ENCODE results near the gene DOC2B.
A peak's percentile ranks its signal among the peaks of the same experiment; 100 is the strongest.
"Not testable (repeated sequence)": the region's sequence is repeated elsewhere in the genome, so short reads cannot be mapped to it uniquely, and the experiment has no call there.

Gene DOC2B

DNA sequence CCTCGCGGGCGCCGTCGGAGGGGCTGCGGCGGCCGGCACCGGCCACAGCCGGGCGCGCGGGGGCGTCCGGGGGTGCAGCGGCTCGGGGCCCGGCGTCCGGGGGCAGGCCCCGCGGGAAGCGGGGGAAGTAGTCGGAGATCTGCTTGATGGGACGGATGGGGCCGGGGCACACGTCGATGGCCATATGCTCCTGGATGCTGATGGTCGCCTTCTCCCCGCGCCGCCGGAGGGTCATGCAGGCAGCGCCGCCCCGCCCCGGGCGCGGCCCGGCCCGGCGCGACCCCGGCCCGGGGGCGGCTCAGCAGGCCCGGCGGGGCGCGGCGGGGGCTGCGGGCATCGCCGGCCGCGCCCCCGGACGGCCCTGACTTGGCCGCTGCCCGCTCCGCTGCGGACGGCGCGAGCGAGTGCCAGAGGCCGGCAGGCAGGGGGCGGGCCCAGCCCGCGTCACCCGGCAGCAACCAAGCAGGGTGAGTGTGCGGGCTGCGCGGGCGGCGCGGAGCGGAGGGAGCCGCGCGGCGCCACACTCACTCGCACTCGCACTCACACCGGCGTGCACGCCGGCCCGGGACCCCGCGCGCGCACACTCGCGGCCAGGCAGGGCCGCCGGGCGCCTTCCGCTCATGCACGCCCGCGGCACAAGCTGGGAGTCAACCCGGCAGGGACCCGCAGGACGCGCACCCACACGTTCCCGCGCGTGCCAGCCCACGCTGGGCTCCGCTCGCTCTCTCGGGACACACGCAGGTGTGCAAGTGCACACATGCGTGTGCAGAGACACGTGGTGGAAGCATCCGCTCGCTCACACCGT lies at the start of gene DOC2B:
Gene DOC2B (minus strand): TSS at position 406 of the 805 bp plus-strand sequence. CDS start 171 bp downstream, at position 235.
- Histone ChIP-seq H3K27me3 (ENCODE audit: low read depth) (peaks cover 40% of the 10 kb centered on the region), H3K9me3 (no peaks in the 10 kb centered on the region), H3K4me1 (peaks cover 16% of the 10 kb centered on the region), H3K36me3 (replicated peaks) (no peaks in the 10 kb centered on the region), H3K4me3 (peak within 1 kb of the TSS; percentile 23)
- in situ Hi-C loops (cut with MboI; ENCODE audit: low sequenced_read_pairs) = no loop called here
- DNase-seq (ENCODE audit: low spot score in 2 of 2) = peak in 1 of 2 experiments; percentile 45

DNA sequence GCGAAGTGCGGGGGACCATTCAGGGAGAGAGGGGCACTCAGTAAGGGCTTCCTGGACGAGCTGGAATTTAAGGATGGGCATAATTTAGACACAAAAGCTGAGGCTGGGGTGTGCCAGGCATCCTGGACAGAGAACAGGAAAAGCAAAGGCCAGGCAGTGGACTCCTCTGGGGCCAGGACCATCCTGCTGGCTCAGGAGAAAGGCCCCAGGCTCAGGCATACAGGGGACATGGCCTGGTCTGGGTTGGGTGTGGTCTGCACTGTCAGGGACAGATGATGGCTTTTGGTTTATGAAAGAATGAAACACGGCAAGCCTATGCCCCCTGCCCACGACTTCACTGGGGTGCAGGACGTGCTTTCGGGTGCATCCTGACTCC lies 48.9 kb upstream of the DOC2B start:
- Histone ChIP-seq H3K4me1 (no peaks in the 10 kb centered on the region), H3K4me3 (no peak overlapping the region), H3K9me3 (no peaks in the 10 kb centered on the region), H3K27me3 (ENCODE audit: low read depth) (no peaks in the 10 kb centered on the region), H3K36me3 (replicated peaks) (no peaks in the 10 kb centered on the region)
- DNase-seq (ENCODE audit: low spot score in 2 of 2) = no peak
- in situ Hi-C loops (cut with MboI; ENCODE audit: low sequenced_read_pairs) = no loop called here

- in situ Hi-C loops (cut with MboI; ENCODE audit: low sequenced_read_pairs) = no loop called here
- Histone ChIP-seq H3K27me3 (ENCODE audit: low read depth) (no peaks in the 10 kb centered on the region), H3K4me1 (no peaks in the 10 kb centered on the region), H3K36me3 (replicated peaks) (no peaks in the 10 kb centered on the region), H3K9me3 (no peaks in the 10 kb centered on the region), H3K4me3 (no peak overlapping the region)
- DNase-seq (ENCODE audit: low spot score in 2 of 2) = no peak
These were observed 48.4 kb upstream of the DOC2B start for GRCh38 chr17:229709-230394.

DNA sequence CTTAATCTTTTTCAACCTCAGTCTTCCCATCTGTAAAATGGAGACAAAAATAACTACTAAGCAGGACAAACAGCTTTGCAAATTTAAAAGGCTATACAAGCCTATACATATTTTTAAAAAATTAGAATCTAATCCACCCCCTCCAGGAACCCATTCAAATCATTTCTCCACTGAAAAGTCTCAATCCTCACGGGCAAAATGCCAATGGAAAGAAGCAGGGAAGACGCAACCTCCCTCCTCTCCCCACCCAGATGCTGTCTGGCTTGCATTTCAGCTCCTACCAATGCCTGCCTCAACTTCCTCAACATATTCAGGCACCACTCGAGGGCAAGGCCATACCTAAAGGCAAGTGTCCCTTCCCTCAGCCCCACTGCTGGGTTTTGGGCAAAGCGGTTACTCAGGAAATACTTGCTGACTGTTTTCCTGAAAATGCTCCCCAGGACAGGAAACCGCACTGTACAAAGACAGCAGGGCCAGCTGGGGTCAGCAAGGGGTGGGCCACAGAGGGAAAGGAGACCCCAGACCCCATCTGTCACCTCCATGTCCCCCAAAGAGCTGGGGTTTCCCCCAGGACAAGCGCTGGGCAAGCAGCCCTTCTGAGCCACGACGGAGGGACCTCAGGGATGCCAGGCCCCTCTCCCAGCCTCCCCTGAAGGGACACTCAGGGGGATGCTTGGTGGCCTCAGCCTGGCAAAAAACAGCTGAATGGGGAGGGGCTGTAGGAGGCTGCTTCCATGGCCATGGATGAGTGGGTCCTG lies 47.7 kb upstream of the DOC2B start:
- in situ Hi-C loops (cut with MboI; ENCODE audit: low sequenced_read_pairs) = no loop called here

DNA sequence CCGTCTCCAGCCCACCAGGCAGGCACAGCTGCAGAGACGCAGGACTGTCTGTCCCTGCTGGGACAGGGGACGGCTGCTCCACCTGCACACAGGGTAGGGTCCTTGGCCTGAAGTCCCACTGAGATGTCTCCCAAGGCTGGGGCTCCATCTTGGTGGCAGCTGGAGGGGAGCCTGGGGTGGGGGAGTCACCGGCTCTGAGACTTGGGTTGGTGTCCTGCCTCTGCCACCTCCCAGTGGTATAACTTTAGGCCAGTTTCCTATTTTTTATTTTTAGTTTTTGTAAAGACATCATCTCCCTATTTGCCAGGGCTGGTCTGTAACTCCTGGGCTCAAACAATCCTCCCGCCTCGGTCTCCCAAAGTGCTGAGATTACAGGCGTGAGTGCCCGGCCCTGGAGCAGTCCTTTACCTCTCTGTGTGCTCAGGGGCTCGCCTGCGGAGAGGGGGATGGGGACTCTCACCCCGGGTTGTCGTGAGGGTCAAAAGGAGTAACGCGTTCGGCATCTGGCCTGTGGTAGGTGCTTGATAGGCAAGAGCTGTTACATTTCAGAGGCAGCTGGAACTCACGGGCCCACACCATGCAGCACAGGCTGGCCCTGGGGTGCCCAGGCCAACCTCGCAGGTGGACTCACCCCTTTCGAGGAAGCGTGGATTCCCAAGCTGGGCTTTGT lies 46.6 kb upstream of the DOC2B start:
- no peaks in the 10 kb centered on the region for H3K36me3 ChIP-seq (replicated peaks)
- no peaks in the 10 kb centered on the region for H3K9me3 ChIP-seq
- no peaks in the 10 kb centered on the region for H3K4me1 ChIP-seq
- H3K27me3 ChIP-seq (ENCODE audit: low read depth) = no peaks in the 10 kb centered on the region
- DNase-seq (ENCODE audit: low spot score in 2 of 2) = no peak
- H3K4me3 ChIP-seq = no peak overlapping the region
- in situ Hi-C loops (cut with MboI; ENCODE audit: low sequenced_read_pairs) = no loop called here

More for the DNA sequence above, 47.7 kb upstream of the DOC2B start:
- Histone ChIP-seq H3K4me3 (no peak overlapping the region), H3K36me3 (replicated peaks) (no peaks in the 10 kb centered on the region), H3K9me3 (no peaks in the 10 kb centered on the region), H3K27me3 (ENCODE audit: low read depth) (no peaks in the 10 kb centered on the region), H3K4me1 (no peaks in the 10 kb centered on the region)
- DNase-seq (ENCODE audit: low spot score in 2 of 2) = no peak

DNA sequence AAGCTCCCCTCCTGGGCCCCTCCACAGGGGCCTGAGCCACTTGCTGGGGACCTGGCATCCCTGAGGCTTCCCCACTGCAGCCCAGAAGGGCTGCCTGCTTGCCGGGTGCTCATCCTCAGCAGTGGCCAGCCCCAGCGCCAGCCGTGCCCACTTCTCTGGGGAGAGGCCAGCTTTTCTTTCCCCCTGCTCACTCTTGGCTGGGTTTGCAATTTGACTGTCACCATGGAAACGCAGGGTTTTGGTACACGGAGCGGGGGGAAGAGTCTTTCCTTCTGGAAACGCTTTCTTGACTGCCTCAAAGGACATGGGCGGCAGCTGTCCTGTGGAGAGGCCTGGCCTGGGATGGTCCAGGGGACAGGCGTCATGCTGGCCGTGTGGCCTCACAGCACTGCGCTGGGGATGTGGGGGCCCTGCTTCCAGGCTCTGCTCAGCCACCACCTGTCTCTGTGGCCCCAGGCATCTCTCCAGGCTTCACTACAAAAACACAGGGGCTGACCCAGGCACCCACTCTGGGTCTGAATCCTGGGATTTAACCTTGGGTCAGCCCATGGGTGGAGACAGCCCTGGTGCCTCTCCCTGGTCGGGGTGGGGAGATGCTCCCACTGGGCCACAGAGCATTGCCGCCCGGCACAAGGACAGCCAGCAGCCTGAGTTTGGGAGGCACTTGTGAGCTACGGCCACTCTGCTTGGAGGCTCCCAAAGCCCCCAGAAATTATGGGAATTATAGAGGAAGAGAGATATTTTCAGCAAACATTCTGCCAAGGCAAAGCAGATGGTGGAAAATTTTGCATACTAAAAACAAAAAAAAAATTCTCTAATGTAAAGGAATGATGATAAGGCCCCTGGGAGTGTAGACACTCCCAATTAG lies 45.9 kb upstream of the DOC2B start:
- Histone ChIP-seq H3K9me3 (no peaks in the 10 kb centered on the region), H3K4me1 (no peaks in the 10 kb centered on the region), H3K36me3 (replicated peaks) (no peaks in the 10 kb centered on the region), H3K4me3 (no peak overlapping the region), H3K27me3 (ENCODE audit: low read depth) (no peaks in the 10 kb centered on the region)
- DNase-seq (ENCODE audit: low spot score in 2 of 2) = no peak
- in situ Hi-C loops (cut with MboI; ENCODE audit: low sequenced_read_pairs) = no loop called here

DNA sequence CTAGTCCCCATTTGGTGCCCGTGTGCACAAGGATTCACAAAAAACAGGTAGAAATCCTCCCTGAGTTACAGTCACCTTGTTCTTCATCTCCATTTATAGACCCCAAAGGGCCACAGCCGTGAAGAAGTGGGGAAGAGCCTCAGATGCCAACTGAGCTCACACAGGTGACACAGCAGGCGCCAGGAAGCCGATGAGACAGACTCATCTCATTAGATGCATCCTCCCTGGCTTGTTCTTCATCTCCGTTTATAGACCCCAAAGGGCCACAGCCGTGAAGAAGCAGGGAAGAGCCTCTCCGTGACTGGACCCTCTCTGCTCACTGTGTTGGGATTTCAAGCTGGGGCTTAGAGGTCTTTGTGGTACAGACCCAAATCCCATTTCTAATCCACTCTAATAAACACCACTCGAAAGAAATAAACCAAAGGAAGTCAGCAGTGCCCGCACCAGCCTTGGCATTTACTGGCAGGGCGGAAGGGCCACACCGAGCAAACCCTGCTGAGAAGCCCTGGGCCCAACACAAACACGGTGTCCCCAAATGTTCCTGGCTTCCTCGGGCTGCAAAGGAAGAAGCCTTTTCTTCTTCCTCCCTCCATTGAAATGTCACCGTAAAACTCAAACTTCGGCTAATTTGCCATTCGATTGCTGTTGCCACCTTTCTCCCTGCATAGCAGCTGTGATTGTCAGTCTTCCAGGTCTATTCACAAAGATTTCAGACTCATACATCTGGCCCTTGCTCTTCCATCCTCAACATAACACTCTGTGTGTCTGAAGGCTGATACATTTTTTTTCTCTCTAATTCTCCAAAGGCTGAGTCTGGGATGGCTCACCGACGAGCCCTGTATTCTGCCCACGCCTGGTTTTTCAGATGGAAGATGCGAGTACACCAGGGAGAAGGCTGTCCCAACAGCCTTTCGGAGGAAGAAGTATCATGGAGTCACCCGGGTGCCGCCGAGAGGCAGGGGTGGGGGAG lies 44.9 kb upstream of the DOC2B start:
- H3K9me3 ChIP-seq = no peaks in the 10 kb centered on the region
- no peaks in the 10 kb centered on the region for H3K4me1 ChIP-seq
- no peaks in the 10 kb centered on the region for H3K36me3 ChIP-seq (replicated peaks)
- in situ Hi-C loops (cut with MboI; ENCODE audit: low sequenced_read_pairs) = no loop called here
- DNase-seq (ENCODE audit: low spot score in 2 of 2) = no peak
- no peaks in the 10 kb centered on the region for H3K27me3 ChIP-seq (ENCODE audit: low read depth)
- no peak overlapping the region for H3K4me3 ChIP-seq

DNA sequence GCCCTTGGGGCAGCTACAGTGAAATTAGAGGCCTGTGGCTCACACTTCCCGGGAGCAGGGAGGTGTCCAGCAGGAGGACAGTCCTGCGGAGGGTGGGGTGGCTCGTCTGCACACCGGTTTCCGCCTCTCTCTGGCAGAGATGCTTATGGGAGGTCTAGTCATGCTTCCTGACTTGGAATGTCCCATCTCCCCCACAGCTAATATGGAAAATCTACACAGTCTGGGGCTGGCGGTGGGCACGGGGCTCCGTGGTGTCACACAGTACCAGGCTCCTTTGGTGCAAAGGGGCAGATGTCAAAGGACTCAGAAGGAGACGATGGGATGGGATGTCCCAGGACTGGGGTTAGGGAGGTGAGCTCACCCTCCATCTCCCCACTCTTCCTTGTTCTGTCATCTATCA lies 44.1 kb upstream of the DOC2B start:
- in situ Hi-C loops (cut with MboI; ENCODE audit: low sequenced_read_pairs) = no loop called here
- no peak for DNase-seq (ENCODE audit: low spot score in 2 of 2)
- no peaks in the 10 kb centered on the region for H3K9me3 ChIP-seq
- no peaks in the 10 kb centered on the region for H3K36me3 ChIP-seq (replicated peaks)
- no peaks in the 10 kb centered on the region for H3K27me3 ChIP-seq (ENCODE audit: low read depth)
- no peaks in the 10 kb centered on the region for H3K4me1 ChIP-seq
- no peak overlapping the region for H3K4me3 ChIP-seq

DNA sequence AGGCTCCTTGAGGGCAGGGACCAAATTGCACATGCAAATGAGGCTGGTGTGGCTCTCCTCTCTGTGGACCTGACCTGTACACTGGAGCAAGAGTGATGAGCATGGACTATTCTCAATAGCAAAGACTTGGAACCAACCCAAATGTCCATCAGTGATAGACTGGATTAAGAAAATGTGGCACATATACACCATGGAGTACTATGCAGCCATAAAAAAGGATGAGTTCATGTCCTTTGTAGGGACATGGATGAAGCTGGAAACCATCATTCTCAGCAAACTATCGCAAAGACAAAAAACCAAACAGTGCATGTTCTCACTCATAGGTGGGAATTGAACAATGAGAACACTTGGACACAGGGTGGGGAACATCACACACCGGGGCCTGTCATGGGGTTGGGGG lies 43.1 kb upstream of the DOC2B start:
- H3K9me3 ChIP-seq; H3K4me3 ChIP-seq; H3K4me1 ChIP-seq; DNase-seq (ENCODE audit: low spot score in 2 of 2); in situ Hi-C loops (cut with MboI; ENCODE audit: low sequenced_read_pairs); H3K36me3 ChIP-seq (replicated peaks); H3K27me3 ChIP-seq (ENCODE audit: low read depth): not testable (repeated sequence)

GRCh38 chr17:223723-224471 lies 42.4 kb upstream of the DOC2B start:
- no peaks in the 10 kb centered on the region for H3K9me3 ChIP-seq
- DNase-seq (ENCODE audit: low spot score in 2 of 2) = no peak
- in situ Hi-C loops (cut with MboI; ENCODE audit: low sequenced_read_pairs) = no loop called here
- no peaks in the 10 kb centered on the region for H3K36me3 ChIP-seq (replicated peaks)
- no peak overlapping the region for H3K4me3 ChIP-seq
- no peaks in the 10 kb centered on the region for H3K4me1 ChIP-seq
- no peaks in the 10 kb centered on the region for H3K27me3 ChIP-seq (ENCODE audit: low read depth)

- DNase-seq (ENCODE audit: low spot score in 2 of 2) = no peak
- H3K36me3 ChIP-seq (replicated peaks) = no peaks in the 10 kb centered on the region
- H3K9me3 ChIP-seq = no peaks in the 10 kb centered on the region
- in situ Hi-C loops (cut with MboI; ENCODE audit: low sequenced_read_pairs) = no loop called here
- no peak overlapping the region for H3K4me3 ChIP-seq
- no peaks in the 10 kb centered on the region for H3K27me3 ChIP-seq (ENCODE audit: low read depth)
- no peaks in the 10 kb centered on the region for H3K4me1 ChIP-seq
These were observed 40.7 kb upstream of the DOC2B start for GRCh38 chr17:222172-222571.

GRCh38 chr17:219696-220095 lies 38.2 kb upstream of the DOC2B start:
- no peak for DNase-seq (ENCODE audit: low spot score in 2 of 2)
- no peaks in the 10 kb centered on the region for H3K9me3 ChIP-seq
- H3K36me3 ChIP-seq (replicated peaks) = no peaks in the 10 kb centered on the region
- H3K27me3 ChIP-seq (ENCODE audit: low read depth) = no peaks in the 10 kb centered on the region
- peaks cover 3% of the 10 kb centered on the region for H3K4me1 ChIP-seq
- no peak overlapping the region for H3K4me3 ChIP-seq
- in situ Hi-C loops (cut with MboI; ENCODE audit: low sequenced_read_pairs) = no loop called here
